K562 (cell line): Measurements from ENCODE around the gene ZMYND19. TPM values are rescaled to one million over a fixed set of nuclear protein-coding genes. Genes with fewer than 3 reads are reported as not detected.

Experiments
- ATAC-seq: fragments of 200-7000 bp; cut with Tn5 transposase; 3 replicates; pipeline ENCODE4 v1.9.1; 2020; ENCODE audit warnings: moderate library complexity
- BruUV-seq: library from RNA; stranded (reverse); fragments of 400-500 nt; replicated peaks from 2 replicates; lab custom pipeline; 2021; lab: Mats Ljungman, UMichigan
- CTCF ChIA-PET: fragments of 300-600 bp; formaldehyde crosslinking; extraction: SDS; loops from one replicate; lab custom pipeline; 2021; ENCODE audit warnings: low intra/inter-chr PET ratio; lab: Yijun Ruan, JAX
- POLR2A ChIA-PET: fragments of 300-600, 350-650 bp; sonication (Branson Sonifier 250); formaldehyde crosslinking; extraction: SDS; loops from one replicate; lab custom pipeline; 2021; ENCODE audit warnings: antibody characterized with exemption, inconsistent platforms; lab: Yijun Ruan, JAX
- DNase-seq, 4 experiments: peaks; one replicate each; pipeline versions ENCODE4 v3.0.0 to v3.0.0-alpha.2; 2011 to 2018; ENCODE audit warnings: low spot score in 3 of 4, mixed read lengths in 3 of 4; ENCODE audit errors: extremely low read depth in 1 of 4
- FAIRE-seq: peaks from 2 replicates; lab custom pipeline; 2011; peaks lifted over from hg19 to GRCh38; lab: Jason Lieb, UNC
- H2AFZ ChIP-seq: 2 replicates; pipeline ENCODE4 v1.6.0; 2011; ENCODE audit warnings: low read depth, low read length, control low read depth, inconsistent platforms
- H3K27ac ChIP-seq: fragments of 200-600 bp; 3 replicates; pipeline ENCODE4 v1.8.0; 2011; ENCODE audit warnings: low read depth, mild to moderate bottlenecking, control low read depth, inconsistent platforms, low read length, moderate library complexity, mixed read lengths; ENCODE audit errors: extremely low read depth
- H3K27me3 ChIP-seq, 2 experiments: fragments of 300-600 bp in 1 of 2; 2 replicates in 1 of 2; 3 replicates in 1 of 2; pipeline versions ENCODE4 v1.6.0 to v1.8.0; 2011; ENCODE audit warnings: inconsistent platforms in 2 of 2, low read length in 2 of 2, mild to moderate bottlenecking in 1 of 2, mixed read lengths in 1 of 2, moderate library complexity in 1 of 2; ENCODE audit not compliant: control insufficient read depth in 2 of 2, insufficient read depth in 2 of 2
- H3K36me3 ChIP-seq: fragments of 300-600 bp; 3 replicates; pipeline ENCODE4 v1.8.0; 2011; ENCODE audit warnings: mild to moderate bottlenecking, low read length, inconsistent platforms; ENCODE audit not compliant: control insufficient read depth, insufficient read depth
- H3K4me1 ChIP-seq, 2 experiments: fragments of 200-600 bp in 1 of 2; replicated peaks in 1 of 2; 2 replicates in 1 of 2; 3 replicates in 1 of 2; pipeline versions ENCODE4 v1.5.1 to v1.8.0; 2011; ENCODE audit warnings: inconsistent platforms in 2 of 2, low read length in 2 of 2, mild to moderate bottlenecking in 1 of 2, mixed read lengths in 1 of 2, moderate library complexity in 1 of 2; ENCODE audit not compliant: control insufficient read depth in 2 of 2, insufficient read depth in 2 of 2
- H3K4me2 ChIP-seq: 2 replicates; pipeline ENCODE4 v1.6.1; 2011; ENCODE audit warnings: low read length, control low read depth, inconsistent platforms, mixed read lengths; ENCODE audit not compliant: insufficient read depth
- H3K4me3 ChIP-seq: fragments of 200-600 bp; sonication (generic), shearing (Covaris generic); 2 replicates; pipeline ENCODE4 v1.5.1; 2016; ENCODE audit warnings: control low read depth, inconsistent platforms
- H3K79me2 ChIP-seq: fragments of 200-600 bp; 3 replicates; pipeline ENCODE4 v1.8.0; 2011; ENCODE audit warnings: low read length, inconsistent platforms; ENCODE audit not compliant: control insufficient read depth, insufficient read depth
- H3K9ac ChIP-seq, 2 experiments: 2 replicates each; pipeline versions ENCODE4 v1.6.0 to v1.6.1; 2011; ENCODE audit warnings: low read depth in 2 of 2, low read length in 2 of 2, control low read depth in 1 of 2, inconsistent platforms in 1 of 2, mild to moderate bottlenecking in 1 of 2, mixed read lengths in 1 of 2; ENCODE audit not compliant: insufficient read depth in 1 of 2
- H3K9me1 ChIP-seq: one replicate; pipeline ENCODE4 v1.6.0; 2011; ENCODE audit warnings: inconsistent platforms, mild to moderate bottlenecking, low read length, moderate library complexity; ENCODE audit not compliant: control insufficient read depth, insufficient read depth
- H3K9me3 ChIP-seq: replicated peaks from 2 replicates; pipeline ENCODE4 v1.5.1; 2011; ENCODE audit warnings: low read depth, low read length, inconsistent platforms; ENCODE audit not compliant: control insufficient read depth, insufficient read depth
- H4K20me1 ChIP-seq: replicated peaks from 2 replicates; pipeline ENCODE4 v1.6.1; 2011; ENCODE audit warnings: low read length, inconsistent platforms, mixed read lengths; ENCODE audit not compliant: control insufficient read depth, insufficient read depth
- ARHGAP35 ChIP-seq: fragments of 450-650 bp; IDR thresholded peaks from 2 replicates; pipeline ENCODE4 v1.6.1; 2018; ENCODE audit not compliant: partially characterized antibody
- ATF1 ChIP-seq, 2 experiments: fragments of 450-650 bp in 1 of 2; IDR thresholded peaks; 2 replicates each; pipeline ENCODE4 v1.6.1; 2016; ENCODE audit warnings: missing compliant biosample characterization in 1 of 2, missing genetic modification characterization in 1 of 2
- CLOCK ChIP-seq: fragments of 250-450 bp; sonication (Bioruptor Pico); IDR thresholded peaks from 2 replicates; pipeline ENCODE4 v1.4.0; 2020; ENCODE audit warnings: mild to moderate bottlenecking, moderate library complexity, borderline replicate concordance
- GTF2B ChIP-seq: IDR thresholded peaks from 2 replicates; pipeline ENCODE4 v1.6.1; 2011; ENCODE audit not compliant: insufficient read length; ENCODE audit errors: extremely low read depth
- RBM17 ChIP-seq: fragments of 200-400 bp; formaldehyde crosslinking; IDR thresholded peaks from 2 replicates; pipeline ENCODE4 v1.6.1; 2017; ENCODE audit warnings: low read depth, mild to moderate bottlenecking, low read length, borderline replicate concordance
- SP1 ChIP-seq: sonication (generic); formaldehyde crosslinking; IDR thresholded peaks from 2 replicates; pipeline ENCODE4 v1.8.1; 2022; ENCODE audit warnings: mild to moderate bottlenecking, missing genetic modification reagents
- TEAD4 ChIP-seq, 2 experiments: sonication (generic) in 1 of 2; formaldehyde crosslinking in 1 of 2; IDR thresholded peaks; 2 replicates each; pipeline versions ENCODE4 v1.6.1 to v1.8.0; 2012 to 2022; ENCODE audit warnings: borderline replicate concordance in 1 of 2, inconsistent platforms in 1 of 2, low read length in 1 of 2, mild to moderate bottlenecking in 1 of 2, missing genetic modification reagents in 1 of 2
- ZKSCAN8 ChIP-seq: fragments of 200-800 bp; sonication (Bioruptor generic); IDR thresholded peaks from 2 replicates; pipeline ENCODE4 v1.6.1; 2016; ENCODE audit warnings: missing genetic modification characterization, missing compliant biosample characterization
- ZNF263 ChIP-seq: sonication (generic); formaldehyde crosslinking; IDR thresholded peaks from 2 replicates; pipeline ENCODE4 v1.8.0; 2022; ENCODE audit warnings: mild to moderate bottlenecking, missing genetic modification reagents, borderline replicate concordance
- WGBS: fragments of 100-300 bp; shearing (Covaris generic); methylation state at CpG from one replicate; pipeline ENCODE4 v1.1.6; 2016; ENCODE audit warnings: low coverage, mixed read lengths; ENCODE audit not compliant: insufficient coverage; ENCODE audit errors: missing lambda C conversion rate; 5-methylcytosine and 5-hydroxymethylcytosine counted together
- in situ Hi-C: fragments of 300-500 bp; cut with MboI; formaldehyde crosslinking; loops from 4 replicates; pipeline ENCODE4 v1.15.0; 2018; ENCODE audit warnings: inconsistent platforms, mixed read lengths
- intact Hi-C: fragments of 100-400 bp; cut with micrococcal nuclease; formaldehyde crosslinking; loops from 2 replicates; pipeline ENCODE4 v1.14.2; 2022
- polyA plus RNA-seq, 8 experiments: library from polyadenylated mRNA; depleted of rRNA in 4 of 8; stranded (reverse) in 5 of 8; unstranded in 3 of 8; fragments of >200 nt; fragmentation: Nextera tagmentation in 2 of 8; fragmentation: Illumina TruSeq in 1 of 8; extraction: Ambion mirVana in 2 of 8; extraction: Trizol in 1 of 8; gene quantifications; 2 replicates each; pipeline versions ENCODE4 v1.2.1 to v1.2.3, GENCODE V29; 2011 to 2014; ENCODE audit warnings: inconsistent platforms in 1 of 8, missing spikeins in 1 of 8
- total RNA-seq, 7 experiments: library from RNA; depleted of rRNA in 6 of 7; stranded (reverse); fragments of >200 nt in 6 of 7; fragmentation: Illumina TruSeq in 2 of 7; extraction: Trizol in 2 of 7; gene quantifications; 2 replicates each; pipeline versions ENCODE4 v1.2.1 to v1.2.3, GENCODE V29; 2011 to 2021; ENCODE audit warnings: low replicate concordance in 1 of 7

The ZMYND19 gene
- total and polyA plus RNA-seq, 9 of the 15 experiments (the other 6 are each of a cell fraction or from before 2014, with no cell fraction given), result 1.0 to 86.7 (median 44.0) TPM

GRCh38 chr9:137638680-137639079 lies 48.4 kb upstream of the ZMYND19 start:
- Histone ChIP-seq H3K9me3 (no peaks in the 10 kb centered on the region), H3K27ac (no peak overlapping the region; the same call in 2 of the 3 replicates), H3K9ac (peak overlapping the region in 1 of 2 experiments; percentile 72; a peak in 1 of 4 replicates), H3K36me3 (peaks cover 16% of the 10 kb centered on the region; the same call in 2 of the 3 replicates), H3K4me3 (no peak overlapping the region), H2AFZ (no peak overlapping the region), H3K4me2 (no peak overlapping the region), H3K9me1 (no peaks in the 10 kb centered on the region), H3K79me2 (peaks cover 87% of the 10 kb centered on the region), H3K27me3 (no peaks in the 10 kb centered on the region), H3K4me1 (no peaks in the 10 kb centered on the region; a peak in 2 of 5 replicates), H4K20me1 (no peaks in the 10 kb centered on the region; the same call in none of the 2 replicates)
- ChIA-PET POLR2A (no interaction called here), CTCF (no interaction called here)
- intact Hi-C loops, result no loop called here
- no TSS peak for BruUV-seq
- no peak for TF ChIP-seq RBM17
- TF ChIP-seq ARHGAP35, result no peak
- no peak for TF ChIP-seq ZNF263 (CRISPR knock-in tag)
- TF ChIP-seq TEAD4 (IDR thresholded peaks at IDR 0.05; ENCODE audit: low read length), result no peak
- TF ChIP-seq TEAD4 (CRISPR knock-in tag; IDR thresholded peaks at IDR 0.05; ENCODE audit: borderline replicate concordance), result no peak
- TF ChIP-seq GTF2B, result no peak
- TF ChIP-seq ATF1 (CRISPR knock-in tag; IDR thresholded peaks at IDR 0.05), result no peak
- TF ChIP-seq ATF1 (tag; IDR thresholded peaks at IDR 0.05), result no peak
- TF ChIP-seq CLOCK (CRISPR knock-in tag), result no peak
- TF ChIP-seq ZKSCAN8, result no peak
- TF ChIP-seq SP1, result no peak
- no peak for ATAC-seq
- in situ Hi-C loops, result no loop called here
- no peak for FAIRE-seq
- no peak for DNase-seq
- WGBS, result 96% methylated on average over 6 of the region's 6 CpGs
